Psoas muscle (tissue), 8 donors: ENCODE results near the gene HCK. TPM values are rescaled to one million over a fixed set of nuclear protein-coding genes. Genes with fewer than 3 reads are reported as not detected.
"Not testable (repeated sequence)": the region's sequence is repeated elsewhere in the genome, so short reads cannot be mapped to it uniquely, and the experiment has no call there.

Experiments used
- ATAC-seq, 4 donors: fragments of 200-7000 bp; cut with Tn5 transposase; one replicate each; pipeline ENCODE4 v1.9.1; 2020; ENCODE audit warnings: moderate library complexity in 3 of 4, mild to moderate bottlenecking in 2 of 4
- DNase-seq, 2 donors: peaks; one replicate each; pipeline ENCODE4 v3.0.0-alpha.2; 2020
- H3K27ac ChIP-seq: fragments of 200-600 bp; one replicate; pipeline ENCODE4 v1.8.0; 2022
- H3K27me3 ChIP-seq, 3 donors: fragments of 200-600 bp in 1 of 3; one replicate each; pipeline versions ENCODE4 v1.6.1 to v1.8.0; 2013 to 2022; ENCODE audit warnings: low read length in 2 of 3, mild to moderate bottlenecking in 2 of 3, moderate library complexity in 1 of 3; ENCODE audit not compliant: insufficient read depth in 3 of 3
- H3K36me3 ChIP-seq, 2 donors: fragments of 200-600 bp in 1 of 2; one replicate each; pipeline versions ENCODE4 v1.6.1 to v1.8.0; 2013 to 2022; ENCODE audit warnings: low read depth in 1 of 2, mild to moderate bottlenecking in 1 of 2, moderate library complexity in 1 of 2; ENCODE audit not compliant: insufficient read depth in 1 of 2
- H3K4me1 ChIP-seq: fragments of 200-600 bp; one replicate; pipeline ENCODE4 v1.8.0; 2022
- H3K4me3 ChIP-seq: fragments of 200-600 bp; one replicate; pipeline ENCODE4 v1.8.0; 2022; ENCODE audit warnings: mild to moderate bottlenecking
- H3K9me3 ChIP-seq: fragments of 200-600 bp; one replicate; pipeline ENCODE4 v1.8.0; 2022
- CTCF ChIP-seq: fragments of 200-600 bp; IDR thresholded peaks from one replicate; pipeline ENCODE4 v1.8.0; 2022; ENCODE audit warnings: antibody characterized with exemption
- WGBS, 3 donors: extraction: QIAGEN DNeasy Blood & Tissue Kit; methylation state at CpG; one replicate each; pipeline versions ENCODE4 v1.1.6 to v1.1.7; 2013; 5-methylcytosine and 5-hydroxymethylcytosine counted together
- intact Hi-C, 2 donors: fragments of 100-400 bp; cut with DNase I; formaldehyde crosslinking; loops; one replicate each; pipeline versions ENCODE4 v1.11.0 to v1.14.2; 2022
- polyA plus RNA-seq, 3 donors: library from polyadenylated mRNA; stranded (reverse); fragments of 200-250 nt; gene quantifications; one replicate each; pipeline ENCODE4 v1.2.3, GENCODE V29; 2013
- total RNA-seq, 4 donors: library from RNA; stranded (reverse); fragmentation: NEBNext Ultra II Directional in 2 of 4; extraction: Animal tissue kit (Norgen Biotek cat#: 25700) in 2 of 4; gene quantifications; one replicate each; pipeline versions ENCODE4 v1.2.1 to v1.2.4, GENCODE V29; 2021 to 2023
- donor health status: healthy with polysubstance abuse.
- donor health status: DM: no; HTN: no; CAD: no; lungs with moderate emphysema.
- donor health status: Bipolar disorder and iron deficiency.
- donor health status: healthy.
- donor health status: DM: yes; HTN: yes; CAD: no.
- donor health status: DM: no; HTN: no; CAD: no.
- donor health status: DM: no; HTN: no; CAD: no.
- donor health status: DM: yes; HTN: yes; CAD: no.

The HCK gene
- total and polyA plus RNA-seq, 7 donors, result 0.79 to 5.5 (median 1.9) TPM

- peak; percentile 93 for TF ChIP-seq CTCF
- intact Hi-C loops, result loop anchor here (1.0 to 10.0 kb wide), 6 partner anchors 61 to 306 kb away; partner anchors contain the start of gene BCL2L1 (in 1 of the 2)
- peak overlapping the region; percentile 50 for H3K4me3 ChIP-seq
- H3K36me3 ChIP-seq, result no peaks in the 10 kb centered on the region
- H3K27me3 ChIP-seq, result peaks cover 0 to 32% (median under 1%) of the 10 kb centered on the region in 3 donors
- no peaks in the 10 kb centered on the region for H3K4me1 ChIP-seq
- DNase-seq (peak; percentile 77 to 87), ATAC-seq (peak; percentile 84 to 94 (median 87))
- 14 to 24% (median 17%) methylated on average over 55 to 59 of the region's 59 CpGs for WGBS, 3 donors
- H3K9me3 ChIP-seq, result no peaks in the 10 kb centered on the region
- H3K27ac ChIP-seq, result no peak overlapping the region
Observed at GRCh38 chr20:32031007-32031958, 20.8 kb upstream of the HCK start.

GRCh38 chr20:32033316-32033715 is 18.7 kb upstream of the HCK start:
- Histone ChIP-seq H3K4me1 (no peaks in the 10 kb centered on the region), H3K36me3 (no peaks in the 10 kb centered on the region), H3K27ac (no peak overlapping the region), H3K27me3 (peaks cover 0 to 40% (median 3%) of the 10 kb centered on the region in 3 donors), H3K9me3 (no peaks in the 10 kb centered on the region), H3K4me3 (no peak overlapping the region)
- WGBS, 3 donors, result 19 to 30% (median 24%) methylated on average over 2 of the region's 2 CpGs
- ATAC-seq (no peak), DNase-seq (no peak)
- no peak for TF ChIP-seq CTCF
- intact Hi-C loops, result loop anchor here (5.0 to 10.0 kb wide), 4 partner anchors 59 to 309 kb away; partner anchors contain the start of gene BCL2L1 (in 1 of the 2)

- 59 to 70% (median 61%) methylated on average over 3 of the region's 3 CpGs for WGBS, 3 donors
- H3K27ac ChIP-seq, H3K4me1 ChIP-seq: not testable (repeated sequence)
Observed at GRCh38 chr20:32033721-32034120, 18.3 kb upstream of the HCK start.

GRCh38 chr20:32034581-32035425 is 17.2 kb upstream of the HCK start:
- 38 to 44% (median 41%) methylated on average over 9 of the region's 9 CpGs for WGBS, 3 donors

More at GRCh38 chr20:32033721-32034120, 18.3 kb upstream of the HCK start:
- not testable (repeated sequence) for H3K4me3 ChIP-seq, H3K36me3 ChIP-seq, H3K9me3 ChIP-seq, DNase-seq, ATAC-seq
- peaks cover 0 to 40% (median 3%) of the 10 kb centered on the region in 3 donors for H3K27me3 ChIP-seq
- intact Hi-C loops, result loop anchor here (5.0 to 10.0 kb wide), 4 partner anchors 59 to 309 kb away; partner anchors contain the start of gene BCL2L1 (in 1 of the 2)

More at GRCh38 chr20:32034581-32035425, 17.2 kb upstream of the HCK start:
- peaks cover 0 to 46% (median 3%) of the 10 kb centered on the region in 3 donors for H3K27me3 ChIP-seq
- H3K4me1 ChIP-seq, result no peaks in the 10 kb centered on the region
- DNase-seq (no peak), ATAC-seq (no peak)
- no peak overlapping the region for H3K27ac ChIP-seq
- no peaks in the 10 kb centered on the region for H3K36me3 ChIP-seq
- H3K4me3 ChIP-seq, result no peak overlapping the region
- TF ChIP-seq CTCF, result no peak
- H3K9me3 ChIP-seq, result no peaks in the 10 kb centered on the region
- intact Hi-C loops, result loop anchor here (5.0 to 10.0 kb wide), 4 partner anchors 57 to 310 kb away; partner anchors contain the start of gene BCL2L1 (in 1 of the 2)
